ENCODE results near the gene CEMIP. TPM values are rescaled to one million over a fixed set of nuclear protein-coding genes. Genes with fewer than 3 reads are reported as not detected.

The CEMIP gene
- total RNA-seq, 2 experiments from 2014 or later, result not detected

- POLR2A ChIA-PET, result interaction anchor here (0.6 to 1.4 kb wide), 4 partner anchors 22 to 544 kb away, joined by 3 to 6 read pairs (median 4); no protein-coding TSS in a partner anchor
- H3K9me3 ChIP-seq (ENCODE audit: control insufficient read depth in 1 of 2, insufficient read depth in 1 of 2, low read length in 2 of 2), result no peaks in the 10 kb centered on the region
- Mint-ChIP-seq H3K9me3 (peaks cover 1% of the 10 kb centered on the region), H3K27ac (no peak overlapping the region), H3K4me3 (no peak overlapping the region), H3K27me3 (no peaks in the 10 kb centered on the region), H3K4me1 (ENCODE audit: low read depth) (peaks cover 16% of the 10 kb centered on the region), H3K36me3 (ENCODE audit: low read depth) (peaks cover 59% of the 10 kb centered on the region)
- H3K27me3 ChIP-seq (ENCODE audit: control insufficient read depth in 1 of 2, insufficient read depth in 2 of 2, low read length in 2 of 2), result no peaks in the 10 kb centered on the region
- no peak overlapping the region for H3K27ac ChIP-seq (ENCODE audit: low read depth in 1 of 2, low read length in 2 of 2)
- peaks cover 5% of the 10 kb centered on the region for H3K4me1 ChIP-seq (ENCODE audit: insufficient read depth, low read length)
- H3K36me3 ChIP-seq (ENCODE audit: insufficient read depth, low read length), result peaks cover 24% of the 10 kb centered on the region
- DNase-seq (no peak), ATAC-seq (ENCODE audit: poor library complexity) (no peak)
- no peak overlapping the region for H3K4me3 ChIP-seq (ENCODE audit: low read length)
- CTCF ChIA-PET, result interaction anchor here (1.0 to 2.3 kb wide), 8 partner anchors 10 to 514 kb away, joined by 3 to 11 read pairs (median 6); no protein-coding TSS in a partner anchor
- TF ChIP-seq, protein P1, sequence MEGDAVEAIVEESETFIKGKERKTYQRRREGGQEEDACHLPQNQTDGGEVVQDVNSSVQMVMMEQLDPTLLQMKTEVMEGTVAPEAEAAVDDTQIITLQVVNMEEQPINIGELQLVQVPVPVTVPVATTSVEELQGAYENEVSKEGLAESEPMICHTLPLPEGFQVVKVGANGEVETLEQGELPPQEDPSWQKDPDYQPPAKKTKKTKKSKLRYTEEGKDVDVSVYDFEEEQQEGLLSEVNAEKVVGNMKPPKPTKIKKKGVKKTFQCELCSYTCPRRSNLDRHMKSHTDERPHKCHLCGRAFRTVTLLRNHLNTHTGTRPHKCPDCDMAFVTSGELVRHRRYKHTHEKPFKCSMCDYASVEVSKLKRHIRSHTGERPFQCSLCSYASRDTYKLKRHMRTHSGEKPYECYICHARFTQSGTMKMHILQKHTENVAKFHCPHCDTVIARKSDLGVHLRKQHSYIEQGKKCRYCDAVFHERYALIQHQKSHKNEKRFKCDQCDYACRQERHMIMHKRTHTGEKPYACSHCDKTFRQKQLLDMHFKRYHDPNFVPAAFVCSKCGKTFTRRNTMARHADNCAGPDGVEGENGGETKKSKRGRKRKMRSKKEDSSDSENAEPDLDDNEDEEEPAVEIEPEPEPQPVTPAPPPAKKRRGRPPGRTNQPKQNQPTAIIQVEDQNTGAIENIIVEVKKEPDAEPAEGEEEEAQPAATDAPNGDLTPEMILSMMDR (IDR thresholded peaks at IDR 0.05), result no peak
- intact Hi-C loops (cut with DNase I, micrococcal nuclease), result no loop called here
These were observed 190.1 kb downstream of the CEMIP start for GRCh38 chr15:80969316-80969715.

- Mint-ChIP-seq H3K4me3 (no peak overlapping the region), H3K27ac (no peak overlapping the region), H3K9me3 (no peaks in the 10 kb centered on the region), H3K36me3 (ENCODE audit: low read depth) (peaks cover 51% of the 10 kb centered on the region), H3K27me3 (no peaks in the 10 kb centered on the region), H3K4me1 (ENCODE audit: low read depth) (peaks cover 19% of the 10 kb centered on the region)
- H3K27ac ChIP-seq (ENCODE audit: low read depth in 1 of 2, low read length in 2 of 2), result no peak overlapping the region
- TF ChIP-seq, protein P1 (IDR thresholded peaks at IDR 0.05), result peak; percentile 96
- H3K4me3 ChIP-seq (ENCODE audit: low read length), result no peak overlapping the region
- ATAC-seq (ENCODE audit: poor library complexity) (peak; percentile 69), DNase-seq (peak; percentile 32 to 81 (median 48))
- POLR2A ChIA-PET, result interaction anchor here (0.6 to 1.4 kb wide), 4 partner anchors 21 to 544 kb away, joined by 3 to 6 read pairs (median 4); no protein-coding TSS in a partner anchor
- intact Hi-C loops (cut with DNase I, micrococcal nuclease), result loop anchor here (1.0 to 2.0 kb wide), 4 partner anchors 401 to 515 kb away; no protein-coding TSS in a partner anchor
- CTCF ChIA-PET, result interaction anchor here (0.8 to 2.3 kb wide), 10 partner anchors 10 to 515 kb away, joined by 3 to 11 read pairs (median 4); no protein-coding TSS in a partner anchor
- peaks cover 24% of the 10 kb centered on the region for H3K36me3 ChIP-seq (ENCODE audit: insufficient read depth, low read length)
- no peaks in the 10 kb centered on the region for H3K9me3 ChIP-seq (ENCODE audit: control insufficient read depth in 1 of 2, insufficient read depth in 1 of 2, low read length in 2 of 2)
- peaks cover 5% of the 10 kb centered on the region for H3K4me1 ChIP-seq (ENCODE audit: insufficient read depth, low read length)
- H3K27me3 ChIP-seq (ENCODE audit: control insufficient read depth in 1 of 2, insufficient read depth in 2 of 2, low read length in 2 of 2), result no peaks in the 10 kb centered on the region
These were observed 191.0 kb downstream of the CEMIP start for GRCh38 chr15:80970018-80970657.

DNA sequence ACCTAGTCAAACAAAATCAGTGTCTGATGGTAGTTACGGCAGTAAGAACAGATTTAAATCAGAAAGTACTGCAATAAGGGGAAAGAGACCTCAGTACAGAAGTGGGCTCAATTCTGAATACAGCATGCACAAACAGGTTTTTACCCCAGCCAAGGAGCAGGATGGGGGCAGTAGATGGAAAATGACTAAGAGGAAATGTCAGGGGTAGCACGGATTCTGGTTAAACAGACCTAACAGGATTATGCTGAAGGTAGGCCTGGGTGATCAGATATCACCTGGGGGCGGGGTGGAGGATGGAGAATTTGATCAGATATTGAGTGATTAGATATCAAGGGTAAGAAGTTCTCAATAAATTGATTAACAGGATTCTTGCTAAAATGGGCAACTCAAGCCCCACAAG lies 191.5 kb downstream of the CEMIP start:
- H3K36me3 ChIP-seq (ENCODE audit: insufficient read depth, low read length), result peaks cover 24% of the 10 kb centered on the region
- H3K4me3 ChIP-seq (ENCODE audit: low read length), result no peak overlapping the region
- POLR2A ChIA-PET, result interaction anchor here (1.1 to 1.4 kb wide), 2 partner anchors 20 to 31 kb away, joined by 4 to 6 read pairs; no protein-coding TSS in a partner anchor
- H3K27me3 Mint-ChIP-seq, result no peaks in the 10 kb centered on the region
- H3K9me3 Mint-ChIP-seq, result no peaks in the 10 kb centered on the region
- H3K4me1 ChIP-seq (ENCODE audit: insufficient read depth, low read length), result peaks cover 5% of the 10 kb centered on the region
- no peaks in the 10 kb centered on the region for H3K27me3 ChIP-seq (ENCODE audit: control insufficient read depth in 1 of 2, insufficient read depth in 2 of 2, low read length in 2 of 2)
- H3K27ac ChIP-seq (ENCODE audit: low read depth in 1 of 2, low read length in 2 of 2), result no peak overlapping the region
- DNase-seq (no peak), ATAC-seq (ENCODE audit: poor library complexity) (no peak)
- no peak overlapping the region for H3K27ac Mint-ChIP-seq
- no peak overlapping the region for H3K4me3 Mint-ChIP-seq
- intact Hi-C loops (cut with DNase I, micrococcal nuclease), result loop anchor here (1.0 to 2.0 kb wide), 4 partner anchors 402 to 515 kb away; no protein-coding TSS in a partner anchor
- TF ChIP-seq, protein P1 (IDR thresholded peaks at IDR 0.05), result no peak
- H3K4me1 Mint-ChIP-seq (ENCODE audit: low read depth), result peaks cover 24% of the 10 kb centered on the region
- H3K36me3 Mint-ChIP-seq (ENCODE audit: low read depth), result peaks cover 50% of the 10 kb centered on the region
- CTCF ChIA-PET, result interaction anchor here (0.7 to 2.3 kb wide), 10 partner anchors 10 to 515 kb away, joined by 3 to 11 read pairs (median 4); no protein-coding TSS in a partner anchor
- H3K9me3 ChIP-seq (ENCODE audit: control insufficient read depth in 1 of 2, insufficient read depth in 1 of 2, low read length in 2 of 2), result no peaks in the 10 kb centered on the region
